Erythroblast (primary cell): ENCODE results near the gene DNAJC3.
"Not testable (repeated sequence)": the region's sequence is repeated elsewhere in the genome, so short reads cannot be mapped to it uniquely, and the experiment has no call there.

ENCODE experiments used
- DNase-seq, 2 experiments: peaks; one replicate each; lab custom pipeline; 2025; lab: John Stamatoyannopoulos, UW
- GATA1 ChIP-seq: IDR thresholded peaks from 2 replicates; pipeline ENCODE4 v1.6.1; 2011; ENCODE audit warnings: low read depth, mild to moderate bottlenecking, control low read depth, low read length, moderate library complexity
- POLR2A ChIP-seq: IDR thresholded peaks from 2 replicates; pipeline ENCODE4 v1.6.1; 2011; ENCODE audit warnings: mild to moderate bottlenecking, low read length

The DNAJC3 gene

GRCh38 chr13:95689582-95689926, 12.6 kb downstream of the DNAJC3 start:
- no peak for DNase-seq
- TF ChIP-seq POLR2A, result no peak
- no peak for TF ChIP-seq GATA1

DNA sequence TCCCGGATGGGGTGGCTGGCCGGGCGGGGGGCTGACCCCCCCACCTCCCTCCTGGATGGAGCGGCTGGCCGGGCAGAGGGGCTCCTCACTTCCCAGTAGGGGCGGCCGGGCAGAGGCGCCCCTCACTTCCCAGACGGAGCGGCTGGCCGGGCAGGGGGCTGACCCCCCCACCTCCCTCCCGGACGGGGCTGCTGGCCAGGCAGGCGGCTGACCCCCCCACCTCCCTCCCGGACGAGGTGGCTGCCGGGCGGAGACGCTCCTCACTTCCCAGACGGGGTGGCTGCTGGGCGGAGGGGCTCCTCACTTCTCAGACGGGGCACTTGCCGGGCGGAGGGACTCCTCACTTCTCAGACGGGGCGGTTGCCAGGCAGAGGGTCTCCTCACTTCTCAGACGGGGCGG, 14.0 kb downstream of the DNAJC3 start:
- DNase-seq, result not testable (repeated sequence)

- DNase-seq, result no peak
- no peak for TF ChIP-seq GATA1
- TF ChIP-seq POLR2A, result no peak
Measured at GRCh38 chr13:95697052-95697680, 20.2 kb downstream of the DNAJC3 start.

DNA sequence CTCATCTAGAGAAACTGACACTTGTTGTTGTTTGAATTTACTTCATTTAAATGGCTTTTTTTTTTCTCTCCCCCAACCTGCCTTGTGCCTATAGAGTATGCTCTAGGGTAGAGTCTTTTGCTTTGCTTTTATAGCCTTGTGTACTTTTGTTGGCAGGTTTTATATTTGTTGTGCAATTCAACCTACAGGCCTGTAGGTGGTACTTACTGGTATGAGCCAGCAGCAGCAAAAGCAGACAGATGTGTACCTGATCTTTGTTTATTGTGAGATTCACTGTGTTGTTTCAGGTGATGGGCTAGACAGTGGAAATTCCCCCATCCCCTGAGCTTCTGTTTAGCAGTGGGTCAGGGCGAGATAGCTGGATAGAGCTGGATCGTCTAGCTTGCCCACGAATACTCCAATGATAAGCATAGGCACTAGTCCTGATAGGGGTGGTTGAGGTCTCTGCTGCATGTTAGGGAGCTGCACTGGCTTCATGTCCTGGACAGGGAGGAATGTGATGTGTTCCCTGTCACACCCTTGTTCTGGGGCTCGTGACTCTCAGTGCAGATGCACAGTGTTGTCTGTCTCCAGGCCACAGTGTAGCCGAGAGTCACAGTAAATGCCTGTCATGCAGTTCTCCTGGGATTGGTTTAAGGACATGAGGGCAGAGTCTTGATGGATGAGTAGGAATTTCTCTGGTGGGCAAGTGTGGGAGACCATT, 21.3 kb downstream of the DNAJC3 start:
- peak in 1 of 2 experiments; percentile 7 for DNase-seq
- TF ChIP-seq POLR2A (no peak), GATA1 (no peak)

DNA sequence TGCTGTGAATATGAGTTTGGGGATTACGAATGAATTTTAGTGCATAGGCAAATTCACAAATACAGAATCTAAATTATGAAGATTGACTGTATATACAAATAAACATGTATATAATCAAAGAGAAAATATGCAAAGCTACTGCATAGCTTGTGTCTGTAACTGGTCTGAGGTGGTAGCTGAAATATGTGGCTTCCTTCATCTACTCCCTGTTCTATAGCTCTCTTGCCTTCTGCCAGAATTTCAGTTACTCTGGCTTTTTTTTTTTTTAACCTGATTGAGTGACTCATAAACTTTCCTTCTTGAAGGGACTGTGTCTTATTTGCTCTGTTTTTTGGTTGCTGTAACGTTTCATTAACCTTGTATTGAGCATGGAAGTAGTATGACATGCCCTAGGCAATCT, 26.6 kb downstream of the DNAJC3 start:
- TF ChIP-seq POLR2A (no peak), GATA1 (no peak)

GRCh38 chr13:95704510-95704909, 27.6 kb downstream of the DNAJC3 start:
- no peak for TF ChIP-seq POLR2A
- no peak for TF ChIP-seq GATA1
- DNase-seq, result peak in 1 of 2 experiments; percentile 21

More for the DNA sequence above, 26.6 kb downstream of the DNAJC3 start:
- DNase-seq, result no peak

- no peak for DNase-seq
- TF ChIP-seq POLR2A (no peak), GATA1 (no peak)
Measured at GRCh38 chr13:95706356-95706755, 29.4 kb downstream of the DNAJC3 start.

- DNase-seq, result no peak
Measured at GRCh38 chr13:95707035-95707434, 30.1 kb downstream of the DNAJC3 start.

DNA sequence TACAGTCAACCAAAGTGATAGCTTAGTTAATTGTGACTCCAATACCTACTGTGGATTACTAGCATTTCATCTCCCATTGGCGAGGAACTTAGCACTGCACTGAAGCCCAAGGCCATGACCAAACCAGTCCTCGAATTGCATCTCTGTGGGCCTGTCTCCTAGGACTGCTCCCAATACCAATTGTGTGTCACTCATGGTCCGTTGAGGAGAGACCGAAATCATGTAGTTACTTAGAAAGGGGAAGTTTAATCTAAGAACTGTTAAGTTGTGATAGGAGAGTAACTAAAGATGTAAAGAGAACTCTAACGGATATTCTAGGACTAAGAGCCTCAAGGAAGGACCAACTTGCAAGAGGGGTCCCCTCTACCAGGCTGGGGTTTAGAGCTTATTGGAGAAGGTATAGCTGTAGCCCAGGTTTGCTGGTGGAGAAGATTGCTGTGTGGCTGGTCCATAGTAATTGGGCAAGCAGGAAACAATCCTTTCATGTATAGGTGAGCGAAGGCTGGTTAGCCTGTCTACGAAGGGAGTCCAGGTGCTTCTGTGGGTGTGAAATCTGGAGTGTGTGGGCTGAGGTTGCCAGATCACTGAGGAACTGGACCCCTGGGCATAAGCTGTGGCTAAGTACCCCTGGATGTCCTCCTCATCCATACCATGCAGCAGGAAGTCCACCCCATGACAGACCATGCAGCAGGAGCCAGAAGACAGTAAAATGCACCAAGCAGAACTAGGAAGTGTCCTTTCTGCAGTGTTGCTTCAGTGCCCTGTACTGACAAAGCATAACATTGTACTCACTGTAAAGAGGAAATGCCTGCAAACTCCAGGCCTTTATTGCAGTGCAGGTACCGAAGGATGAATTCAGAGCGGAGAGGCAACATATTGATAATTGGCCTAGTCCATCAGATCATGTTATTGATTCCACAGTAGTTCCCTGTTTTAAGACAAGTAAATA, 30.8 kb downstream of the DNAJC3 start:
- no peak for DNase-seq

More at GRCh38 chr13:95707035-95707434, 30.1 kb downstream of the DNAJC3 start:
- TF ChIP-seq GATA1 (no peak), POLR2A (no peak)

DNA sequence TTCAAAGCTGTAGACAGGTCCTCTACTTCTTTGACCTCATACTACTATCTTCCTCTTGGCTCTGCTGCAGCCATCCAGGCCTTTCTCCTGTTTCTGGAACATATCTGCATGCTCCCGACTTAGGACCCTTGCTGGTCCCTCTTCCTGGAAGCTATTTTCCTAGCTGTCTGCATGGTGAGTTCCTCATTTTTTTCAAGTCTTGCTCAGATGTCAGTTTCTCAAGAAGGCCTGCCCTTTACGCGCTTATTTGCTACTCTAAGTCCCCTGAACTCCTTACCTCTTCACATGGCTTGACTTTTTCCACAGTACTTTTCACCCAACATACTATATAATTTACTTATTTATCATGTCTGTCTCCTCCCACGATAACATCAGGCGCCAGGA, 31.4 kb downstream of the DNAJC3 start:
- TF ChIP-seq GATA1 (no peak), POLR2A (no peak)
- DNase-seq, result no peak

More for the DNA sequence above, 30.8 kb downstream of the DNAJC3 start:
- TF ChIP-seq GATA1 (no peak), POLR2A (no peak)

DNA sequence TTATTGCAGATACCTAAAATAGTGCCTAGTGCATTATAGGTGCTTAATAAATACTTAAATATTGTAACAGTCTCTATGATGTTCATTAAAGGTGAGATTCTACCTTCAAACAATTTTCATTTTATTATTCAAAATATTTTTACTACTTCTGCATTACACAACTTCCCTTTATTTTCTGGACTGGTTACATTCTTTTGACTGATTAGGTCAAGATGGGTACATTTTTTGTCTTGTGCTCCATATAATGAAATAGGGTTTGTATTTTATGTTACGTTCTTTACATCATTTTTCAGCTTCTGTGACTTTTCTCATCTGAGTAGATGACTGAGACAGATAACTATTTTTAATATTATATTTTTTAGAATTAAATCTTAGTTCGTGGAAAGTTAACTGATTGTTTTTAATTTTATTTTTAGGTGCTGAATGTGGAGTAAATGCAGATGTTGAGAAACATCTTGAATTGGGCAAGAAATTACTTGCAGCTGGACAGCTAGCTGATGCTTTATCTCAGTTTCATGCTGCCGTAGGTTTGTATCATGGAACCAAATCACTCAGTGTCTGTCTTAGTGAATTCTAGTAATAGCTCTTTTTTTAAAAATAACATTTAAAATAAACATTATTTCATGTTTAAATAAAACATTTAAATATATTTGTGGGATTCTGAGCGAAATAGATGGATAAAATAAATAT, 32.0 kb downstream of the DNAJC3 start:
- DNase-seq, result no peak
- TF ChIP-seq POLR2A (no peak), GATA1 (no peak)

- TF ChIP-seq POLR2A (no peak), GATA1 (no peak)
- DNase-seq, result no peak
Measured at GRCh38 chr13:95710313-95710712, 33.4 kb downstream of the DNAJC3 start.

DNA sequence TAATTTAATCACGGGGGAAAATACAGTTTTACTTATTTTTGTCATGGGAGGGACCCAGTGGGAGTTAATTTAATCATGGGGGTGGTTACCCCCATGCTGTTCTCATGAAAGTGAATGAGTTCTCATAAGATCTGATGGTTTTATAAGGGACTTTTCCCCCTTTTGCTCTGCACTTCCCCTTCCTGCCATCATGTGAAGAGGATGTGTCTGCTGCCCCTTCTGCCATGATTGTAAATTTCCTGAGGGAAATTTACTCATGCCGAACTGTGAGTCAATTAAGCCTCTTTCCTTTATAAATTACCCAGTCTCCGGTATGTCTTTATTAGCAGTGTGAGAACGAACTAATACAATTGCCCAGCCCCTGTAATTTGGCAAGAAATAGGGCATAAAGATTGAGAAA, 35.9 kb downstream of the DNAJC3 start:
- not testable (repeated sequence) for DNase-seq

DNA sequence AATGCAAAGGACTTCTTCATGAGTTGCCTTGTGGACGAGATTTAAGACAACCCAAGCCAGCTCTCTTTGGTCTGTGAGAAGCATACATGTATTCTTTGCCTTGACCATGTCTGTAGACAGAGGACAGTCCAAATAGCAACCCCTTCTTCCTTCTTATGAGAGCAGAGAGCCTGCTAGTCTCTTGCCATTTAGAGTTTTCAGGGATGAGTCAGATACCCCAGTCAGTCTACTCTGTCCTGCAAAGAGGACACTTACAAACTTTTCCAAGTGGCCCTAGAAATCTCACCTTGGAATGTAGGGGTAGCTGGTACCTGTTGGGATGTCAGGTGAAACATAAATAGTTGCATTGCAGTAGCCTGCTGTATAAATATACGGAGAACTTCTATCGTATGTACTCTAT, 36.7 kb downstream of the DNAJC3 start:
- TF ChIP-seq GATA1 (no peak), POLR2A (no peak)
- no peak for DNase-seq
